Mesodermal cell (in vitro differentiated cells): ENCODE measurements around the gene AP1S1.
A peak's percentile ranks its signal among the peaks of the same experiment; 100 is the strongest.

Experiments
- H3K27ac ChIP-seq: 2 replicates; pipeline ENCODE4 v1.7.0; 2013; ENCODE audit warnings: mild to moderate bottlenecking, low read depth, low read length, moderate library complexity; ENCODE audit not compliant: severe bottlenecking
- H3K36me3 ChIP-seq: 2 replicates; pipeline ENCODE4 v1.7.1; 2013; ENCODE audit warnings: mild to moderate bottlenecking, low read length, moderate library complexity; ENCODE audit not compliant: control insufficient read depth, insufficient read depth
- H3K4me1 ChIP-seq: one replicate; pipeline ENCODE4 v1.7.1; 2013; ENCODE audit warnings: mild to moderate bottlenecking, low read length; ENCODE audit not compliant: insufficient read depth, control insufficient read depth, poor library complexity, severe bottlenecking
- H3K4me3 ChIP-seq: 2 replicates; pipeline ENCODE4 v1.7.0; 2013; ENCODE audit warnings: low read length, control low read depth, mild to moderate bottlenecking; ENCODE audit not compliant: insufficient read depth, poor library complexity, severe bottlenecking; ENCODE audit errors: extremely low read depth
- H3K9me3 ChIP-seq: 2 replicates; pipeline ENCODE4 v1.7.1; 2013; ENCODE audit warnings: mild to moderate bottlenecking, low read length, moderate library complexity; ENCODE audit not compliant: control insufficient read depth
- WGBS, 2 experiments: methylation state at CpG; one replicate each; pipeline ENCODE4 v1.1.5; 2013; ENCODE audit warnings: missing lambda C conversion rate in 2 of 2; ENCODE audit not compliant: insufficient coverage in 2 of 2; 5-methylcytosine and 5-hydroxymethylcytosine counted together

Gene AP1S1

GRCh38 chr7:101134399-101134980, 19.8 kb upstream of the AP1S1 start:
- Histone ChIP-seq H3K36me3 (peaks cover 83% of the 10 kb centered on the region), H3K4me3 (no peak overlapping the region), H3K4me1 (peaks cover 54% of the 10 kb centered on the region), H3K27ac (peak overlapping the region; percentile 36), H3K9me3 (no peaks in the 10 kb centered on the region)
- 100% methylated on average over 1 of the region's 6 CpGs; no CpG with 5 or more reads in 1 of the 2 experiments for WGBS, 2 experiments

GRCh38 chr7:101137651-101138212, 16.5 kb upstream of the AP1S1 start:
- peak overlapping the region; percentile 94 for H3K27ac ChIP-seq
- 88 to 95% methylated on average over 6 to 8 of the region's 9 CpGs for WGBS, 2 experiments
- no peaks in the 10 kb centered on the region for H3K9me3 ChIP-seq
- H3K4me1 ChIP-seq: peaks cover 64% of the 10 kb centered on the region
- no peak overlapping the region for H3K4me3 ChIP-seq
- peaks cover 51% of the 10 kb centered on the region for H3K36me3 ChIP-seq

- peak overlapping the region; percentile 94 for H3K27ac ChIP-seq
- 10% methylated on average over 2 to 6 of the region's 16 CpGs for WGBS, 2 experiments
- no peaks in the 10 kb centered on the region for H3K9me3 ChIP-seq
- no peak overlapping the region for H3K4me3 ChIP-seq
- H3K36me3 ChIP-seq: peaks cover 45% of the 10 kb centered on the region
- peaks cover 58% of the 10 kb centered on the region for H3K4me1 ChIP-seq
Observed at GRCh38 chr7:101138213-101138870, 15.9 kb upstream of the AP1S1 start.

GRCh38 chr7:101140339-101140699, 14.0 kb upstream of the AP1S1 start:
- H3K36me3 ChIP-seq: peaks cover 26% of the 10 kb centered on the region
- WGBS, 2 experiments: 90 to 100% methylated on average over 1 of the region's 3 CpGs
- H3K27ac ChIP-seq: no peak overlapping the region

GRCh38 chr7:101140746-101141382, 13.4 kb upstream of the AP1S1 start:
- Histone ChIP-seq H3K27ac (no peak overlapping the region), H3K9me3 (no peaks in the 10 kb centered on the region), H3K4me3 (no peak overlapping the region), H3K4me1 (peaks cover 36% of the 10 kb centered on the region), H3K36me3 (peaks cover 20% of the 10 kb centered on the region)
- WGBS, 2 experiments: 88 to 91% methylated on average over 3 to 4 of the region's 4 CpGs

More at GRCh38 chr7:101140339-101140699, 14.0 kb upstream of the AP1S1 start:
- Histone ChIP-seq H3K4me1 (peaks cover 38% of the 10 kb centered on the region), H3K4me3 (no peak overlapping the region), H3K9me3 (no peaks in the 10 kb centered on the region)

GRCh38 chr7:101151908-101152651, 2.2 kb upstream of the AP1S1 start:
- Histone ChIP-seq H3K4me1 (peaks cover 12% of the 10 kb centered on the region), H3K9me3 (no peaks in the 10 kb centered on the region), H3K27ac (no peak overlapping the region), H3K36me3 (peaks cover 10% of the 10 kb centered on the region), H3K4me3 (no peak overlapping the region)
- WGBS, 2 experiments: 82% methylated on average over 2 of the region's 2 CpGs; no CpG with 5 or more reads in 1 of the 2 experiments

- no peak overlapping the region for H3K27ac ChIP-seq
- H3K36me3 ChIP-seq: peaks cover 32% of the 10 kb centered on the region
- H3K9me3 ChIP-seq: no peaks in the 10 kb centered on the region
- H3K4me1 ChIP-seq: peaks cover 20% of the 10 kb centered on the region
- H3K4me3 ChIP-seq: peak overlapping the region; percentile 87
- WGBS, 2 experiments: 1% methylated on average over 19 to 30 of the region's 34 CpGs
Observed at GRCh38 chr7:101154693-101155102, 422 bp downstream of the AP1S1 start.

- 61 to 75% methylated on average over 3 of the region's 4 CpGs for WGBS, 2 experiments
- Histone ChIP-seq H3K9me3 (no peaks in the 10 kb centered on the region), H3K4me1 (peaks cover 25% of the 10 kb centered on the region), H3K36me3 (peaks cover 34% of the 10 kb centered on the region), H3K4me3 (peak overlapping the region; percentile 87), H3K27ac (no peak overlapping the region)
Observed at GRCh38 chr7:101155303-101155702, 1.0 kb downstream of the AP1S1 start.

GRCh38 chr7:101156277-101156676, 2.0 kb downstream of the AP1S1 start:
- Histone ChIP-seq H3K4me1 (peaks cover 33% of the 10 kb centered on the region), H3K9me3 (no peaks in the 10 kb centered on the region), H3K27ac (no peak overlapping the region), H3K36me3 (peaks cover 34% of the 10 kb centered on the region), H3K4me3 (no peak overlapping the region)
- WGBS, 2 experiments: 83 to 88% methylated on average over 5 to 6 of the region's 6 CpGs

GRCh38 chr7:101156866-101157589, 2.8 kb downstream of the AP1S1 start:
- Histone ChIP-seq H3K9me3 (no peaks in the 10 kb centered on the region), H3K4me3 (no peak overlapping the region), H3K4me1 (peaks cover 40% of the 10 kb centered on the region), H3K27ac (no peak overlapping the region), H3K36me3 (peaks cover 37% of the 10 kb centered on the region)
- WGBS, 2 experiments: 87 to 88% methylated on average over 11 to 13 of the region's 14 CpGs
